Measurements from ENCODE around the gene AADAC.
A peak's percentile ranks its signal among the peaks of the same experiment; 100 is the strongest.
"Not testable (repeated sequence)": the region's sequence is repeated elsewhere in the genome, so short reads cannot be mapped to it uniquely, and the experiment has no call there.

The AADAC gene

DNA sequence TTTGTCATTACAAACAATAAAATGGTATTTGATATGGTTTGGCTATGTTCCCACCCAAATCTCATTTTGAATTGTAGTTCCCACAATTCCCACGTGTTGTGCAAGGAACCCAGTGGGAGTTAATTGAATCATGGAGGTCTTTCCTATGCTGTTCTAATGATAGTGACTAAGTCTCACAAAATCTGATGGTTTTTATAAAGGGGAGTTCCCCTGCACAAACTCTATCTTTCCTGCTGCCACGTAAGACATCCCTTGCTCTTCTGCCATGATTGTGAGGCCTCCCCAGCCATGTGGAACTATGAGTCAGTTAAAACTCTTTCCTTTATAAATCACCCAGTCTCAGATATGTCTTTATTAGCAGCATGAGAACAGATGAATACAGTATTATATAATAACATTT, 15.4 kb upstream of the AADAC start:
- peak; percentile 1 for DNase-seq (ENCODE audit: low read depth)

DNA sequence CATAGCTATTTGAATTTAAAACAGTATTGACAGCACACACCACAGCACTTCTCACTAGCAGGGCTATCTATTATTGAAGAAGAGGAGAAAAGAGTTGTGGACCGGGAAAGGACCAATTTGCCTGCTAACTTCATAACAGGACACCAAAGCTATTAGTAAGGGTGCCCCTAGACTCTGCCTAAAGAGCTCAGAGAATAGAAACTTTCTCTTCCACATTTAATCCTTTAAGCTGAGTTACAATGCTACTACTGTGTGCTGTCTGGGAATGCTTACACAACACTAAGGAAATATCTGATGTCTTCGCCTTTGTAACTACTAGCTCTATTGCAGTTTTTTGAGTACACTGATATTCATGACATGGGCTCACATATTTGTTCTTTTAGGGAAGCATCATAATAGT, 13.5 kb upstream of the AADAC start:
- no peak for DNase-seq (ENCODE audit: low read depth)

DNA sequence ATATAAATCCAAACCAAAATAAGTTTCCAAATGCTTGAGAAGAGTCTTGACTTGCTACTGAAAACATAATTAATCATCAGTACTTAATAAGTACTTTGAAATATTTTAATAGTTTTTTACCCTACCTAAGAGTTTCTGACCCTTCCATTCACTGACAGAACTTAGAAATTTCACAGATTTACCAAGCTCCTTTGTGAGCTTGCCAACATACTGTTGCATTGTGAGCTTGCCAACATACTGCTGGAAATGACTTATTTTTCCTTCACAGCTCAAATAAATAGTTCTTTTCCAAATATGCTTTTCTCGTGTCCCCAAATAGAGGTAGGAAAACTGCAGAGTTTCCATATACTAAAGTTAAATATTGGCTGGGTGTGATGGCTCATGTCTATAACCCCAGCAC, 9.6 kb upstream of the AADAC start:
- DNase-seq (ENCODE audit: low read depth): no peak

DNA sequence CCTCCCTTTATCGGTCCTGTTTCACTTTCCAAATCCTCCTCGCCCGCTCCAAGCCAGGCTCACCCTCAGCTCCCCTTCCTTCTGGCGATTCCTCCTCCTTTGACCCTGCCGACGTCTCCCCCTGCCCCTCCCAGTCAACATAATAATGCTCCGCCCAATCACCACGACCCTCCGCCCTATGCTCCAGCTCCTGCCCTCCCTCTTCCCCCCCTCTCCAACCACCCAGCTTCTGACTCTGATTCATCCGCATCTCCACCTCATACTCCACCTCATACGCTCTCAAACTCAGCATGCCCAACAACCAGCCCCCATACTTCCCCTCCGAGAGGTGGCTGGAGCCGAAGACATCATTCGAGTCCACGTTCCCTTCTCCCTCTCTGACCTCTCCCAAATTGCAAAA, 7.1 kb upstream of the AADAC start:
- no peak for DNase-seq (ENCODE audit: low read depth)

DNA sequence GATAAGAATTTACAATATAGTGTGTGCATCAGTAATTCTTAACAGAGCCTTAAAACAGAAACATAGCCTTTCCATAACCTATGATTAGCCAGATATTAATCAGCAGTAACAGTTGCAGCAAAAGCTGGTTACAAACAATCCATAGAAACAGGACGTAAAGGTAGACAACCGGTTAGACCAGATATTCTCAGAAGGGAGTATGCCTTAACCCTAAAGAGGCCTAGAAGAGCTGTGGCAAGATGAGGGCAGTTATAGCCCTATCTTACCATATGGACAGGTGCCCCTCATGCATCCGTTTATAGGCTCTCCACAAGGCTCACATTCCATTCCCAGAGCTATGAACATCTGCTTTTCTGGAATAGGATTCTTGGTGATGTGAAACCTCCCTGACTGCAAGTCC, 5.0 kb upstream of the AADAC start:
- DNase-seq (ENCODE audit: low read depth): not testable (repeated sequence)

DNA sequence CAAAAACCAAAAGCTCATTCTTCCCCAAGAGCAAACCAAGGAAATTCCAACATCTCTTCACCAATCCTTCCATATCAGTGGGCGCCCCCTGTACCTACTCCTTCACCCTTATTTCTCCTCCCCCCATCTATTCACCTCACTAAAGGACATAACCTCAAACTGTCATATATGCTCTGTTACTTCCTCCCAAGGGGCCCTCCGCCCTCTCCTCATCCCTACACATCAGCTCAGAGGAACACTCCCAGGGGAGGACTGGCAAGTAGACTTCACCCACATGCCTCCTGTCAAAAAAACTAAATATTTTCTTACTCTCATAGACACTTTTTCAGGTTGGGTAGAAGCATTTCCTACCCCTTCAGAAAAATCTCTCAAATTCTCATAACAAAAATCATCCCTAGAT, 2.4 kb upstream of the AADAC start:
- DNase-seq (ENCODE audit: low read depth): no peak

DNA sequence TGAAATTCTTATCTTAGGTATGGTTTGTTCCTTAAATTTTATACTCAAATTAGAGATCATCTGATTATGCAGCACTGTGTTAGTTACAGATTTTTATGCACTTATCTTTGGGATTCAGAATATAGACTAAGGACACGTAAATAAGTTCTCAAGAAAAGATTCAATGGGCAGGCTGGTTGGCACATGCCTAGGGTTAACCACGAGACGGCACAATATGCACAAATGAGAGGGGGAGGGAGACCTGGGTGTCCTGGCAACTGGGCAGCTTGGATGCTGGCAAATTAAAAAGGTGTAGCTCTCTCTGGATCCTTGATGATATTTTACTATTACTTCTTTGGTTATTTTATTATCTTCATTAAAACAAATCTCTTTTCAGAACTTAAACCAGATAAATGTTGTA, 672 bp downstream of the AADAC start:
- no peak for DNase-seq (ENCODE audit: low read depth)

DNA sequence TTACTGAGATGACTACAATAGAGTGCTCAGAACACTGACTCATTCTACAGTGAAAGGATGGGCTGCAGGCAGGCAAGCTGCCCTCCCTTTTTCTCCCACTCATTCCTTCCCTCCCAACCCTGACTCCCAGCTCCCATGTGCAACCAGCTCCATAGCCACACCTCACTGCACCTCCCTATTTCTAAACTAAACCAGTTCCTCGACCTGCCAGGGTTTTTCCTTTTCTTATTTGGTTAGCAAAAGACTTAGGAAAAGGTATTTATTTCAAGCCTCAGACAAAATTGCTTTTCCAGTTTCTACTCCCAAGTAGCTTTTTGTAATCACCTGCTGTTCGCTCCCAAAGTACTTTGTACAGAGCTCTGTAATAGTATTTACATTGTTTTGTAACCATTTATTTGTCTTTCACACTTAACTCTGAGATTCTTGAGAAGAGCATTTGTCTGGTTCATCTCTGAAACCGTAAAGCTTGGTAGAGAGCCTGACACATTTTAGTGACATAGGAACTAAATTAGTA, 2.2 kb downstream of the AADAC start:
- peak; percentile 54 for DNase-seq (ENCODE audit: low read depth)

DNA sequence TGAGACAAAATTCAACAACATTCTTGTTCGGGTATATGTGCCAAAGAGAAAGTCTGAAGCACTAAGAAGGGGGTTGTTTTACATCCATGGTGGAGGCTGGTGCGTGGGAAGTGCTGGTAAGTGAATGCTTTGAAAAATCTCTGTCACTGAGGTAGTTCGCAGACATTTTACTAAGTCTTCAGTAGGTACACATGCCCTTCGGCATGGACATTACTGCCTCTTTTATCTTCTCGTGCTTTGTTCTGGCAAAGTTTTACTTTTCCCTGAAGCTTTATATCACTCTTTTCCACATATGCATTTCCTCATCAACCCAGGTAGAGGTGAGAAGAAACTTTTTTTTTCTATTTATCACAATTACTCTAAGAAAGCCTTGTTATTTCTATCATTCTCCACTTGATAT, 3.6 kb downstream of the AADAC start:
- DNase-seq (ENCODE audit: low read depth): no peak

DNA sequence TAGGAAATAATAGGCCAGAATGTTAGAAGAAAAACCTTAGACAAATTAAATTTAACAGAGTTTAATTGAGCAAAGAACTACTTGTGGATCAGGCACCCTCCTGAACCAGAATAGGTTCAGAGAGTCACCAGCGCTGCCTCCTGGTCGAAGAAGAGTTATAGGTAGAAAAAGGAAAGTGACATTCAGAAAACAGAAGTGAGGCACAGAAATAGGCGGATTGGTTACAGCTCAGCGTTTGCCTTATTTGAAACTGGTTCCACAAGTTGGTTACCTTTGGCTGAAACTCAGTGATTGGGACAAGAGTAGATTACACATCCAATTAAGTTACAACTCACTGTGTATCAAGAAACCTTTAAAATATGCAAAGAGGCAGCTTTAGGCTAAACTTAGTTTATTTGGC, 4.4 kb downstream of the AADAC start:
- no peak for DNase-seq (ENCODE audit: low read depth)

DNA sequence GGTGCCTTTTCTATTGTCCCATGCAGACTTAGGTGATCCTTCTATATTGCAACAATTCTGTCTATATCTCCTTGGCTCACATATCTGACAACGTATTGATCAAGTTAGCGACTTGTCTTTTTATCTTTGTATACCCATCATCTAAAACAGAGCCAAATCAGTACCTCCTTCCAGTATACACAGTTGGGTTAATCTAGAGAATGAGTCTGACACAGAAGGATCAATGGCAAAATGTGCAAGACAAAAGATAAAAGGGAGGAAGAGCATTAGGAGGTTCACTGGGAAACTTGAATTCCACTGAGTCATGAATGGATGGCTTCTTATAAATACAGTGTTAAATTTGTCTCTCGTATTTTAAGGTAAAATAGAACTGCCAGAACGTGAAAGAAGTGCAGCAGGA, 6.0 kb downstream of the AADAC start:
- no peak for DNase-seq (ENCODE audit: low read depth)

DNA sequence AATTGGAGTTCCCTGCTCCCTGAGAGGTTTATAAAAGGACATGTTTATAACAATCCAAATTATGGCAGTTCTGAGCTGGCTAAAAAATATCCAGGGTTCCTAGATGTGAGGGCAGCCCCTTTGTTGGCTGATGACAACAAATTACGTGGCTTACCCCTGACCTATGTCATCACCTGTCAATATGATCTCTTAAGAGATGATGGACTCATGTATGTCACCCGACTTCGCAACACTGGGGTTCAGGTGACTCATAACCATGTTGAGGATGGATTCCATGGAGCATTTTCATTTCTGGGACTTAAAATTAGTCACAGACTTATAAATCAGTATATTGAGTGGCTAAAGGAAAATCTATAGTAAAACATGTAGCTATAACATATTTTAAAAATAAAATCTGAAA, 13.9 kb downstream of the AADAC start:
- DNase-seq (ENCODE audit: low read depth): no peak

DNA sequence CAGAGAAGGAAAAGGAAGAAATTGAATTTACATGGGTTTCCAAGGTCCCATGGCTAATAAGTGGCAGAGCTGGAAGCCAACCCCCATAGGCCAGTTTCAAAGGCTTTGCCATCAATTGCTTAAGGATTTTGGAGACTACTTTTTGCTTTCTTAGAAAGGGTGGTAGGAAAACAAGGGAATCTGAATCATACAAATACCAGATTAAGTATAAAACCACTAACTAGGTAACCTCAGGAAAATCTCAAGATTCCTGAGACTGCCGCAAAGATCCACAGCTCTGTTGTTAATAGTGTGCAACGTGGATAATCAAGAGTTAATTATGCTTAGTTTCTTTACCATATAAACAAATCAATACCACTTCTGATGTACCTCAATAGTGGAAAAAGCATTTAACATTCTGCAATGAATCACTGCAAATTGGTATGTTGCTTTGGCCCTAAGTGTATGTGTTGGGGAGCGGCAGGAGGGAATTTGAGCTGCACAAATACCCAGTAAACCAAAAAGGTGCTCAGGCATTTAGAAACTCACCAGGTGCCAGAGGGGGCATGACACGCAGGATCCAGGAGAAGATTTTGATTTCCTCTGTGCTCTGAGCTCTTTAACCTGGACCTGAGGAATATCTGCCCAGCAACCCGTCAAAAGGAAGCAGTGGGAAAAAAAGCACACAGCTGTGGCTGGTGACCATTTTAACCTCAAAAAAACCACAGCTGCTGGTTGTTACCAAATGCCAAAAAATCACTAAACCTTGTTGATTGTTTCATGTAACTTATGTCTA, 22.0 kb downstream of the AADAC start:
- DNase-seq (ENCODE audit: low read depth): peak; percentile 43

DNA sequence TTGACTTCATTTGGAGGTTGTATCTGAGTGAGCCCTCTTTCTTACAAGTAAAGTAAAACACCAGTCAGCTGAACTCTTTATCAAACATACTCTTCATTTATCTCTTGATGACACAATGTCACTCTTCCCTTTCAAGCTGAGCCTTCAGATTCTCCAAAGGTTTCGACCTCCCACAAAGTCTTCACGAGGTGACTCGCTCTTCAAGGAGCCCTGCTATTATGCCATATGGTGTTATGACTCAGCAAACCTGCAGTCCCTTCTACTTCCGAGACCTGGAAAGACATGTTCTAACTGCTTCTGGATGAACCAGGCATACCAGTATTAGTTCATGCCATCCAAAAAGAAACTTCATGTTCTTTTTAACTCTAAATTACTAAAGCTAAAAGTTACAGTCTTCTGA, 23.1 kb downstream of the AADAC start:
- peak; percentile 84 for DNase-seq (ENCODE audit: low read depth)

DNA sequence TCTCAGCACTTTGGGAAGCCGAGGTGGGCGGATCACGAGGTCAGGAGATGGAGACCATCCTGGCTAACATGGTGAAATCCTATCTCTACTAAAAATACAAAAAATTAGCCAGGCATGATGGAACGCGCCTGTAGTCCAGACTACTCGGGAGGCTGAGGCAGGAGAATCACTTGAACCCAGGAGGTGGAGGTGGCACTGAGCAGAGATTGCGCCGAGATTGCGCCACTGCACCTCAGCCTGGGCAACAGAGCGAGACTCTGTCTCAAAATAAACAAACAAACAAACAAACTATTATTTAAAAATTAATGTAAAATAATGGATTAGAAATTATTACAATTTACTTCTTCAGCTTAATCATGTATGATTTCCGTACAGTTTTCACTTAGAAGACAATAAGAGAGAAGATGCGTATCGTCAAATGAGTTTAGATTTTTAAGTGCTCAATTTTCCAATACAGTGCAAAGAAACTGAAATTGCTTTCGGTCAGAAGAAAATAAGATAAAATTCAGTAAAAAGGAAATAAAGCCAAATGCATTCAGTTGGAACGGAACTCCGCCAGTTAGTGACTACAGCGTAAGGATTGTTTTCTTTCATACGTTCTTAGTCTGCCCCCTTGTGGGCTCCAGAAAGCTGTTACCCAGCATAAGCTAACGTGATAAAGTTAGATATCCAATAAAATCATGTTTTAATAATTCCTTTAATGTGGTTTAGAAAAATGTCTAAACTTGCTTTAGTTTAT, 24.8 kb downstream of the AADAC start:
- peak; percentile 86 for DNase-seq (ENCODE audit: low read depth)

DNA sequence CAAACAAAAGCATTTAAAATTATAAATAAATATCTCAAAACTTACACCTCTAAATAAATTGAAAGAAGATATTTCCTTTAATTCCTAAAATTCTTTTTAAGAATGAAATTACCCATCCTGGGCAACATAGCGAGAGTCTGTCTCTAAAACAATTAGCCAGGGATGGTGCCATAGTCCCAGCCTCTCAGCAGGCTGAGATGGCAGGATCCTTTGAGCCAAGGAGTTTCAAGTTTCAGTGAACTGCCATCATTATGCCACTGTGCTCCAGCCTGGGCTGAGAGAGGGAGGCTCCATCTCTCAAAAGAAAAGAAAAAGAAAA, 25.4 kb downstream of the AADAC start:
- DNase-seq (ENCODE audit: low read depth): no peak

DNA sequence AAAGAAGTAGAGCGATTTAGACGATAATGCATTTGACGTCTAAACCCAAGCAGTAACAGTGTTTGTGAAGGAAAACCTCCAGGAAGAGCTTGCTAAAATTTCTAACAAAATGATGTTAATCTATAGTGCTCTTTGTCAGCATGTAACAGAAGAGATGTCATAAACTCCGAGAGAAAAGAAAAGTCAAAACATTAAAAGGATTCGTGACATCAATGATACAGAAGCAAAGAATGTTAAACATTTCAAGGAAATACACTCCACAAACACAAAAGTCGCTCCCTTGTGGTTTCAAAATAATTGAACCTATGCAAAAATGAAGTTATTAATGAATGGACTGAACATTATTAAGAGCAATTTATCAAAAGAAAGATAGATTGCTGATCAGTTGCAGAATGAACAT, 27.9 kb downstream of the AADAC start:
- DNase-seq (ENCODE audit: low read depth): peak; percentile 66

DNA sequence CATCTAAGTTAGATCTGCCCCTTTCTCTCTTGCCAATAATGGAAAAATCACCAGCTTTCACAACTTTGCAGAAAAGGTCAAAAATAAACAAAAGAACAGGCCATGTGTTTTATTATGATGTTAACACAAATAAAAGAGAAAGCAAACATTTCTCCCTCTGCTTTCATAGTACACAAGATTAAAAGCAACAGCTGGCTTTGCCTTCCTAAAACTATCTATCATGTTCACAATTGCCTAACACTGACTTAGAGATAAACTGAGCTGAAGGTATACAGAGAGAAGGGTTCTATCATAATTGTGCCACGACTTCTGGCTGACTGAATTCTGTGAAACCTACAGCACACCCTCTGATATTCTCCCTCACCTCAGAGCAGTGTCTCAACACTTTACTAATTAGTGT, 29.4 kb downstream of the AADAC start:
- no peak for DNase-seq (ENCODE audit: low read depth)

DNA sequence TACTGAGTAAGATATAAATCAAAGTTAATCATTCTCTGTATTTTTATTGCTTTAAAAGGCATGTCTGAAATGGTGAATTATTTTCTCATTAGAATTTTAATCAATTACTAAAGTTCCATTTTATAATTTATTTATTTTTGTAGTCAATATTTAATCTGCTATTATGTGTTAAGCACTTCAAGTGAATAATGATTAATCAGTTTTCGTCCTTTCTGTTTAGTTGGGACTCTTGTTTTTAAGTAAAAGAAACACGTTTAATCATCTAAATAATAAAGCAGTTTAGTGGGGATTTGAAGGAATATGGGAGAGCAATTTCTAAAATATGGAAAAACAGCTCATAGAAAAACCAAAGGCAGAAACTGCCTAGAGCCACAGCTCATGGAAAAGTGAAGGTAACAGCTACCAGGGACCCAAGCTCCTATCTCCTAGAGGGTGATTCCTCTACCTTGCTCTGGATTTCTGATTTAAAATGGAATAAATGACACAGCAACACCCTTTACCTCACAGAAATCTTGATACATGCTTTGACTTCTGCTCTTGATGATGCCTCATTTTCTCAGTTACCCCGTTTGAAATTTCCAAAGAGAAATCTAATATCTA, 31.5 kb downstream of the AADAC start:
- no peak for DNase-seq (ENCODE audit: low read depth)

DNA sequence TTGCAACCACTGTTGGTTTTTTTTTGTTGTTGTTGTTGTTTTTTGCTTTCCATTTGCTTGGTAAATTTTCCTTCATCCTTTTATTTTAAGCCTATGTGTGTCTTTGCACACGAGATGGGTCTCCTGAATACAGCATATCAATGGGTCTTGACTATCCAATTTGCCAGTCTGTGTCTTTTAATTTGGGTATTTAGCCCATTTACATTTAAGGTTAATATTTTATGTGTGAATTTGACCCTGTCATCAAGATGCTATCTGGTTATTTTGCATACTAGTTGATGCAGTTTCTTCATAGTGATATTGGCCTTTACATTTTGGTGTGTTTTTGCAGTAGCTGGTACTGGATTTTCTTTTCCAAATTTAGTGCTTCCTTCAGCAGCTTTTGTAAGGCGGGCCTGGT, 36.1 kb downstream of the AADAC start:
- not testable (repeated sequence) for DNase-seq (ENCODE audit: low read depth)

DNA sequence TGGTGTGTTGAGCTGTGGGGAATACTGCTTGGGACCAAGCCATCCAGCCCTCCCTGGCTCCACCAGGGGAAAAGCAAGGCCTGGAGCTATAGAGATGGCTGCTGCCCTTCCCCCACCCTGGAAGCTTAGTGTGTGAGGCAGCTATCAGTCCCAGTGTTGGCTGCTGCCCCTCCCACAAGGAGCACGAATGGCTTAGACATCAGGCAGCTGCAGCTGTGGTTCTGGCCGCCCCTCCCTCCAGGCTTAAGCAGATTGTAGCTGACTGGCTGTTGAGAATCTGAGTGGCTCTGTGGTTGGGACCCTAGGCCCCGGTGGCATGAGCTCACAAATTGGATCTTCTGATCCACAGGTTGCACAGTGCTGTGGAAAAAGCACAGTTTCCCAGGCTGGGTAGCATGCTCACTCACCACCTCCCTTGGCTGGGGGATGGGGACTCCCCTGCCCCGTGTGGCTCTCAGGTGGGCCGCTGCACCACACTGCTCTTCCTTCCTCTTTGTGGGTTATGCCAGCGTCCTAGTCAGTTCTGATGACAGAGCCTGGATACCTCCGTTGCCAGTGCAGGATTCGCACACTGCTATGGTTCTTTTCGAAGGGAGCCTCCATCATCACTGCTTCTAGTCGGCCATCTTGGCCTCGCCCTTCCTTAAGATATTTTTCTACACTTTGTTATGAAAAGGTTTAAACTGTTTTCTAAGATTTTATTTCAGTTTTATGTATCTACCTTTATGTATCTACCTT, 38.3 kb downstream of the AADAC start:
- no peak for DNase-seq (ENCODE audit: low read depth)

DNA sequence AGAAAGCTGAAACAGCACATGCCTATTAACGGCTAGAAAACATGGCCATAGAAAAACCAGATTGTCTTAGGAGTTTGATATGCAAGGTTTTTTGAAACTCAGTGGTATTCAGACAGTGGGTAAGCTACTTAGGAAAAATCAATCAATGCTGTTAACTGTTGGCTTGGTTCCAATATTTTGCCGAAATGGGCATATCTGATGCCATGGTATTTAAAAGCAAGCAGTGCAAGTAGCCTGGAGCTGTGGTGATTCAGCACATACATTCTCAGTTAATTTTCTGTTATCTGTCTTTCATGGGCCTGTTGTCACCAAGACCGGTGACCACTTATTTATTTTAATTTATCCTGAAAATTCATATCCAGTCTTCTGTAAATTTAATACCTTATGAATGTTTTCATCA, 42.2 kb downstream of the AADAC start:
- peak; percentile 20 for DNase-seq (ENCODE audit: low read depth)

DNA sequence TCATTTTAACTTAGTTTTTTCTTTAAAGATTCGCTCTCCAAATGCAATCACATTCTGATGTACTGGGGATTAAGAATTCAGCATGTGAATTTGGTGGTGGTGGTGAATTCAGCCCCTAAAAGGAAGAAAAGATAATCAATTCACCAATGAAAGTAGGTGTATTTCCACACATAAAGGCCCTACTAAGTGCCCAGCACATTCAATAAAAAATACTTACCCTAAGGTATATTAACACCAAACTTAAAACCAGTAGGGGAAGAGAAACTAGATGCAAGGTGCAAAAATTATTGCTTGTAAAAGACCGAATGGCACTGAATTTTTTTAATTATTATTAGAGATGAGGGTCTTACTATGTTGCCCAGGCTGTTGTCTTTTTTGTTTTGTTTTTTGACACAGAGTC, 42.7 kb downstream of the AADAC start:
- DNase-seq (ENCODE audit: low read depth): no peak

Data from EH (cell line).